Uterus (tissue), 4 donors: ENCODE measurements around the gene PCDHGB5. TPM values are rescaled to one million over a fixed set of nuclear protein-coding genes. Genes with fewer than 3 reads are reported as not detected.

ENCODE experiments used
- DNase-seq, 2 donors: peaks; one replicate each; pipeline ENCODE4 v3.0.0-alpha.2; 2019 to 2020
- H3K27ac ChIP-seq, 2 donors: fragments of 200-600 bp; sonication (generic); 1 replicate in 1 of 2; 2 replicates in 1 of 2; pipeline ENCODE4 v1.5.1; 2016 to 2018
- H3K27me3 ChIP-seq, 2 donors: fragments of 200-600 bp; sonication (generic); one replicate each; pipeline ENCODE4 v1.5.1; 2018 to 2019; ENCODE audit warnings: control low read depth in 1 of 2
- H3K36me3 ChIP-seq, 2 donors: fragments of 200-600 bp; sonication (generic); one replicate each; pipeline ENCODE4 v1.5.1; 2019; ENCODE audit warnings: control low read depth in 1 of 2
- H3K4me1 ChIP-seq, 2 donors: fragments of 200-600 bp; sonication (generic); one replicate each; pipeline ENCODE4 v1.5.1; 2018 to 2019; ENCODE audit warnings: control low read depth in 1 of 2
- H3K4me3 ChIP-seq, 2 donors: fragments of 200-600 bp; sonication (generic); 1 replicate in 1 of 2; 2 replicates in 1 of 2; pipeline ENCODE4 v1.5.1; 2018 to 2019; ENCODE audit warnings: mild to moderate bottlenecking in 1 of 2
- H3K9me3 ChIP-seq, 2 donors: fragments of 200-600 bp; sonication (generic); one replicate each; pipeline ENCODE4 v1.5.1; 2019; ENCODE audit warnings: control low read depth in 1 of 2
- POLR2A ChIP-seq, 2 donors: fragments of 450-650 bp; IDR thresholded peaks; one replicate each; pipeline ENCODE4 v1.6.1; 2016; ENCODE audit warnings: antibody characterized with exemption in 2 of 2, mild to moderate bottlenecking in 1 of 2, moderate library complexity in 1 of 2
- intact Hi-C: fragments of 100-400 bp; cut with DNase I; formaldehyde crosslinking; loops from one replicate; pipeline ENCODE4 v1.15.1; 2023; ENCODE audit warnings: low total_unique reads
- total RNA-seq, 4 donors: library from RNA; depleted of rRNA in 3 of 4; stranded (reverse); fragments of >200 nt in 3 of 4; gene quantifications; one replicate each; pipeline versions ENCODE4 v1.1.0 to v1.2.4, GENCODE V29; 2014 to 2023
- TF ChIP-seq, protein P1 (sequence below), 4 experiments: fragments of 200-600 bp in 2 of 4; fragments of 450-650 bp in 2 of 4; sonication (generic) in 2 of 4; IDR thresholded peaks; one replicate each; pipeline ENCODE4 v1.5.1; 2016 to 2019; ENCODE audit warnings: antibody characterized with exemption in 4 of 4, mild to moderate bottlenecking in 2 of 4, moderate library complexity in 1 of 4
- donor health status: DM: yes; HTN: yes; CAD: no.

PCDHGB5 gene
- total RNA-seq, 4 donors from 2014 or later: 10.0 to 33.6 (median 20.6) TPM

DNA sequence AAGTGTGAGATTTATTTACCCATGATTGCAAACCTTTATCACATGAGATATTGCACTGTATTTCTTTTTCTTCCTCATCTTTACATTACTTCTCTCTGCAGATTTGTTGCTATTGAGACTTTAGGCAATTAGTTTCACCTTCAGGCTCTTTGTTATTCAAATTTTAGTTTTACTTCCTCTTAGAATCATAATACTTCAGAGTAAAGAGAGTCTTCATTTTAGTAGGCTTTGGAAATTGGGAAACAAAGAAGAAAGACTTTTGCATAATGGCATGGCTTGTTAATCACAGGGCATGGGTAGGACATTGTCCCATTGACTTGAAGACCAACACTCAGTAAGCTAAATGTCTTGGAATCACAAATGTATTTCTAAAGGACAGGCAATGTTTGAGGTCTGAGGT lies 35.0 kb upstream of the PCDHGB5 start:
- no peaks in the 10 kb centered on the region for H3K36me3 ChIP-seq
- intact Hi-C loops: no loop called here
- TF ChIP-seq, protein P1, sequence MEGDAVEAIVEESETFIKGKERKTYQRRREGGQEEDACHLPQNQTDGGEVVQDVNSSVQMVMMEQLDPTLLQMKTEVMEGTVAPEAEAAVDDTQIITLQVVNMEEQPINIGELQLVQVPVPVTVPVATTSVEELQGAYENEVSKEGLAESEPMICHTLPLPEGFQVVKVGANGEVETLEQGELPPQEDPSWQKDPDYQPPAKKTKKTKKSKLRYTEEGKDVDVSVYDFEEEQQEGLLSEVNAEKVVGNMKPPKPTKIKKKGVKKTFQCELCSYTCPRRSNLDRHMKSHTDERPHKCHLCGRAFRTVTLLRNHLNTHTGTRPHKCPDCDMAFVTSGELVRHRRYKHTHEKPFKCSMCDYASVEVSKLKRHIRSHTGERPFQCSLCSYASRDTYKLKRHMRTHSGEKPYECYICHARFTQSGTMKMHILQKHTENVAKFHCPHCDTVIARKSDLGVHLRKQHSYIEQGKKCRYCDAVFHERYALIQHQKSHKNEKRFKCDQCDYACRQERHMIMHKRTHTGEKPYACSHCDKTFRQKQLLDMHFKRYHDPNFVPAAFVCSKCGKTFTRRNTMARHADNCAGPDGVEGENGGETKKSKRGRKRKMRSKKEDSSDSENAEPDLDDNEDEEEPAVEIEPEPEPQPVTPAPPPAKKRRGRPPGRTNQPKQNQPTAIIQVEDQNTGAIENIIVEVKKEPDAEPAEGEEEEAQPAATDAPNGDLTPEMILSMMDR (IDR thresholded peaks at IDR 0.05): no peak
- no peak for TF ChIP-seq POLR2A (IDR thresholded peaks at IDR 0.05)
- H3K9me3 ChIP-seq: peaks cover 0 to 93% of the 10 kb centered on the region in 2 donors
- H3K4me1 ChIP-seq: no peaks in the 10 kb centered on the region
- no peaks in the 10 kb centered on the region for H3K27me3 ChIP-seq
- no peak overlapping the region for H3K27ac ChIP-seq
- DNase-seq: no peak
- no peak overlapping the region for H3K4me3 ChIP-seq

DNA sequence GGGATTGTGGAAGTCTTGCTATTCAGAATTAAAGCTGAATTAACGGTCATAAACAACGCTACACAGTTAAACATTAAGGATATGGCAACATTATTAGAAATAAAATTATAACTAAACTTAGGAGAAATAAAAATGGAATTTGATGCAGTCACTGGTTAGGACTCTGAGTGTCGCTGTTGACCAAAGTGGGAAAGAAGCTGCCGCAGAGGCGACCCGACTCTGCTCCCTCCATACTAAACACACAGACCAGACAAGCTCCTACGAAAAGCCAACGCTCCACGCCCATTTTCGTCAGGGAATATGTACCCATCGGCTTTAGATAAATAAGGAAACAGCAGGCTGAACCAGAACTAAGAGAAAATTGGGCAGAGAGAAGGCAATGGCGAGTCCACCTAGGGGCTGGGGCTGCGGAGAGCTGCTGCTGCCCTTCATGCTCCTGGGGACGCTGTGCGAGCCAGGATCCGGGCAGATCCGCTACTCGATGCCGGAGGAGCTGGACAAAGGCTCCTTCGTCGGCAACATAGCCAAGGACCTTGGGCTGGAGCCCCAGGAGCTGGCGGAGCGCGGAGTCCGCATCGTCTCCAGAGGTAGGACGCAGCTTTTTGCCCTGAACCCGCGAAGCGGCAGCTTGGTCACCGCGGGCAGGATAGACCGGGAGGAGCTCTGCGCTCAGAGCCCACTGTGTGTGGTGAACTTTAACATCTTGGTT lies 33.6 kb upstream of the PCDHGB5 start, which contains the start of gene PCDHGA5:
Gene PCDHGA5 (plus strand): TSS at position 211 of the 709 bp plus-strand sequence. CDS start 169 bp downstream, at position 380.
- DNase-seq: no peak
- no peaks in the 10 kb centered on the region for H3K36me3 ChIP-seq
- H3K27me3 ChIP-seq: no peaks in the 10 kb centered on the region
- H3K4me1 ChIP-seq: no peaks in the 10 kb centered on the region
- intact Hi-C loops: no loop called here
- H3K4me3 ChIP-seq: no peak within 1 kb of the TSS
- TF ChIP-seq, protein P1 (IDR thresholded peaks at IDR 0.05): no peak
- TF ChIP-seq POLR2A (IDR thresholded peaks at IDR 0.05): no peak
- H3K27ac ChIP-seq: no peak within 1 kb of the TSS
- peaks cover 0 to 89% of the 10 kb centered on the region in 2 donors for H3K9me3 ChIP-seq

DNA sequence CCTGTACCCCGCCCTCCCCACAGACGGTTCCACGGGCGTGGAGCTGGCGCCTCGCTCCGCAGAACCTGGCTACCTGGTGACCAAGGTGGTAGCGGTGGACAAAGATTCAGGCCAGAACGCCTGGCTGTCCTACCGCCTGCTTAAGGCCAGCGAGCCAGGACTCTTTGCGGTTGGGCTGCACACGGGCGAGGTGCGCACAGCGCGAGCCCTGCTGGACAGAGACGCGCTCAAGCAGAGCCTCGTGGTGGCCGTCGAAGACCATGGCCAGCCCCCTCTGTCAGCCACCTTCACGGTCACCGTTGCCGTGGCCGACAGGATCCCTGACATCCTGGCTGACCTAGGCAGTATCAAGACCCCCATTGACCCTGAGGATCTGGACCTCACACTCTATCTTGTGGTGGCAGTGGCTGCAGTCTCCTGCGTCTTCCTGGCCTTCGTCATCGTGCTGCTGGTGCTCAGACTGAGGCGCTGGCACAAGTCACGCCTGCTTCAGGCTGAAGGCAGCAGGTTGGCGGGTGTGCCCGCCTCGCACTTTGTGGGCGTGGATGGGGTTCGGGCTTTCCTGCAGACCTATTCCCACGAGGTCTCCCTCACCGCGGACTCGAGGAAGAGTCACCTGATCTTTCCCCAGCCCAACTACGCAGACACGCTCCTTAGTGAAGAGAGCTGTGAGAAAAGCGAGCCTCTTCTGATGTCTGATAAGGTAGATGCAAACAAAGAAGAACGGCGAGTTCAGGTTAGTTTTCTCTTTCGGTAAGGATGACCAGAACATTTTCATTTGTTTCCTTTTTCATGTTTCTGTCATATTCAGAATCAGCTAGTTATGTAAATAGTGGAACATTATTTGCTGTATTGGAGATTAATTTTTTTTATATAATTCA lies 31.5 kb upstream of the PCDHGB5 start:
- Histone ChIP-seq H3K27me3 (no peaks in the 10 kb centered on the region), H3K4me3 (no peak overlapping the region), H3K9me3 (peaks cover 0 to 92% of the 10 kb centered on the region in 2 donors), H3K36me3 (no peaks in the 10 kb centered on the region), H3K27ac (no peak overlapping the region), H3K4me1 (no peaks in the 10 kb centered on the region)
- no peak for DNase-seq
- TF ChIP-seq POLR2A (IDR thresholded peaks at IDR 0.05): no peak
- TF ChIP-seq, protein P1 (IDR thresholded peaks at IDR 0.05): no peak
- intact Hi-C loops: loop anchor here (2.0 kb wide), 1 partner anchor 57 kb away; no protein-coding TSS in a partner anchor

DNA sequence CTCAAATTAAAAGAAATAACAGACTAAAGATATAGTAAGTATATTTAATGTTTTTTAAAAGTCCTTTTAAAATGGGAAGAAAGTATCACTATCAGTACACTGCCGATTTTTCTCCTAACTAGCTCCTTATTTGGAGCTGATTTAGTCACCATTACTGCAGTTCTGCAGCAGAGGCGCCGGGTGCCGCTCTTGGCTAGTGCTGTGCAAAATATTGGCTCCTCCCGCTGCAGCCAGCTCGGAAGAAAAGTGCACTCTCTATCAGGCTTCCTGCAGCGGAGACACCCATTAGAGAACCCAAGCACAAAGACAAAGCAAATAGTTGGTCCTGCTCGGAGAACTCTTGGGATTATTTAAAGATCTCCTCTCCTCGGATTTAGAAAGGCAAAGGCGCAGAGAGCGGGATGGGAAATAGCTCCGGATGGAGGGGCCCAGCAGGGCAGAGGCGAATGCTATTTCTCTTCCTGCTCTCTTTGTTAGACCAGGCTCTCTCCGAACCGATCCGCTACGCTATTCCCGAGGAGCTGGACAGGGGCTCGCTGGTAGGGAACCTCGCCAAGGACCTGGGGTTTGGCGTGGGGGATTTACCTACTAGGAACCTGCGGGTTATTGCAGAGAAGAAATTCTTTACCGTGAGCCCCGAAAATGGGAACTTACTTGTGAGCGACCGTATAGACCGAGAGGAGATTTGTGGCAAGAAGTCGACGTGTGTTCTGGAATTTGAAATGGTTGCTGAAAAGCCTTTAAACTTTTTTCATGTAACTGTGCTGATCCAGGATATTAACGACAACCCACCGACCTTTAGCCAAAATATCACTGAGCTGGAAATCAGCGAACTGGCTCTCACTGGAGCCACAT lies 27.5 kb upstream of the PCDHGB5 start, which contains the start of gene PCDHGB3:
Gene PCDHGB3 (plus strand): TSS at position 249 of the 855 bp plus-strand sequence. CDS start 153 bp downstream, at position 402.
- no peak for TF ChIP-seq POLR2A (IDR thresholded peaks at IDR 0.05)
- TF ChIP-seq, protein P1 (IDR thresholded peaks at IDR 0.05): no peak
- Histone ChIP-seq H3K36me3 (no peaks in the 10 kb centered on the region), H3K27me3 (no peaks in the 10 kb centered on the region), H3K27ac (no peak within 1 kb of the TSS), H3K4me3 (no peak within 1 kb of the TSS), H3K4me1 (no peaks in the 10 kb centered on the region), H3K9me3 (peaks cover 5 to 95% of the 10 kb centered on the region in 2 donors)
- intact Hi-C loops: no loop called here
- DNase-seq: no peak
